Peyer's patch (tissue), 4 donors: ENCODE measurements around the gene KCNAB3. TPM values are rescaled to one million over a fixed set of nuclear protein-coding genes. Genes with fewer than 3 reads are reported as not detected.

Experiments used
- DNase-seq, 3 donors: peaks; one replicate each; pipeline ENCODE4 v3.0.0-alpha.2; 2017 to 2019
- H3K27ac ChIP-seq, 4 donors: fragments of 200-600 bp; sonication (generic); one replicate each; pipeline ENCODE4 v1.5.1; 2016 to 2019
- H3K27me3 ChIP-seq, 2 donors: fragments of 200-600 bp; sonication (generic); one replicate each; pipeline ENCODE4 v1.5.1; 2019
- H3K36me3 ChIP-seq, 3 donors: fragments of 200-600 bp; sonication (generic); one replicate each; pipeline ENCODE4 v1.5.1; 2016 to 2019
- H3K4me1 ChIP-seq, 4 donors: fragments of 200-600 bp; sonication (generic); one replicate each; pipeline ENCODE4 v1.5.1; 2016 to 2019
- H3K4me3 ChIP-seq, 4 donors: fragments of 200-600 bp; sonication (generic); 1 replicate in 3 of 4; 2 replicates in 1 of 4; pipeline ENCODE4 v1.5.1; 2016 to 2019; ENCODE audit warnings: mild to moderate bottlenecking in 1 of 4
- H3K9me3 ChIP-seq, 4 donors: fragments of 200-600 bp; sonication (generic); one replicate each; pipeline ENCODE4 v1.5.1; 2016 to 2019; ENCODE audit warnings: mild to moderate bottlenecking in 1 of 4
- CTCF ChIP-seq, 6 experiments: fragments of 450-650 bp in 4 of 6; fragments of 200-600 bp in 2 of 6; sonication (generic) in 1 of 6; IDR thresholded peaks; one replicate each; pipeline ENCODE4 v1.5.1; 2017 to 2019; ENCODE audit warnings: antibody characterized with exemption in 6 of 6, mild to moderate bottlenecking in 3 of 6, moderate library complexity in 1 of 6
- POLR2A ChIP-seq, 2 donors: fragments of 450-650 bp; IDR thresholded peaks; one replicate each; pipeline ENCODE4 v1.5.1; 2017; ENCODE audit warnings: antibody characterized with exemption in 2 of 2, mild to moderate bottlenecking in 2 of 2, moderate library complexity in 2 of 2
- total RNA-seq, 4 donors: library from RNA; depleted of rRNA; stranded (reverse); fragments of >200 nt; gene quantifications; one replicate each; pipeline ENCODE4 v1.1.0, GENCODE V29; 2016

The KCNAB3 gene
- total RNA-seq, 4 donors from 2014 or later = 0.95 to 5.0 (median 2.7) TPM

GRCh38 chr17:7935859-7936258 lies 6.2 kb upstream of the KCNAB3 start:
- Histone ChIP-seq H3K4me1 (peaks cover 0 to 17% (median 7%) of the 10 kb centered on the region in 4 donors), H3K27ac (no peak overlapping the region), H3K9me3 (no peaks in the 10 kb centered on the region), H3K27me3 (no peaks in the 10 kb centered on the region), H3K36me3 (peaks cover 0 to 44% (median 0%) of the 10 kb centered on the region in 3 donors), H3K4me3 (no peak overlapping the region)
- TF ChIP-seq POLR2A (IDR thresholded peaks at IDR 0.05) = no peak
- TF ChIP-seq CTCF (IDR thresholded peaks at IDR 0.05) = no peak
- no peak for DNase-seq

DNA sequence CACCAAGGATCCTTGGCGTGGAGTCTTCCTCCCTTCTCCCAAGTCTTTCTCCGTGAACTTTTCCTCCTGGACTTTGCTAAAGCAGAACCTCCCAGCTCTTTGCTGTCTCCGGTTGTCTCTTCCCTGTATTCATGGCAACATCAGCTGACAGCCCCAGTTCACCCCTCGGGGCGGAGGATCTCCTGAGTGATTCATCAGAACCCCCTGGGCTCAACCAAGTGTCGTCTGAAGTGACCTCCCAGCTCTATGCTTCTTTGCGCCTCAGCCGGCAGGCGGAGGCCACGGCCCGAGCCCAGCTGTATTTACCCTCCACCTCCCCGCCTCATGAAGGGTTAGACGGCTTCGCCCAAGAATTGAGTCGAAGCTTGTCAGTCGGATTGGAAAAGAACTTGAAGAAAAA lies 3.3 kb upstream of the KCNAB3 start:
- DNase-seq = peak in 2 of 3 donors; percentile 53 to 59
- H3K36me3 ChIP-seq = peaks cover 0 to 18% (median 0%) of the 10 kb centered on the region in 3 donors
- H3K4me3 ChIP-seq = peak overlapping the region; percentile 70 to 96 (median 84)
- H3K4me1 ChIP-seq = peaks cover 0 to 21% (median 12%) of the 10 kb centered on the region in 4 donors
- H3K27me3 ChIP-seq = no peaks in the 10 kb centered on the region
- peak in 1 of 6 experiments; percentile 14 for TF ChIP-seq CTCF (IDR thresholded peaks at IDR 0.05)
- TF ChIP-seq POLR2A (IDR thresholded peaks at IDR 0.05) = no peak
- H3K9me3 ChIP-seq = no peaks in the 10 kb centered on the region
- peak overlapping the region in 2 of 4 donors; percentile 74 to 81 for H3K27ac ChIP-seq

GRCh38 chr17:7932483-7932891 lies 2.8 kb upstream of the KCNAB3 start:
- Histone ChIP-seq H3K4me1 (peaks cover 0 to 21% (median 12%) of the 10 kb centered on the region in 4 donors), H3K27me3 (no peaks in the 10 kb centered on the region), H3K27ac (peak overlapping the region; percentile 74 to 88 (median 84))

DNA sequence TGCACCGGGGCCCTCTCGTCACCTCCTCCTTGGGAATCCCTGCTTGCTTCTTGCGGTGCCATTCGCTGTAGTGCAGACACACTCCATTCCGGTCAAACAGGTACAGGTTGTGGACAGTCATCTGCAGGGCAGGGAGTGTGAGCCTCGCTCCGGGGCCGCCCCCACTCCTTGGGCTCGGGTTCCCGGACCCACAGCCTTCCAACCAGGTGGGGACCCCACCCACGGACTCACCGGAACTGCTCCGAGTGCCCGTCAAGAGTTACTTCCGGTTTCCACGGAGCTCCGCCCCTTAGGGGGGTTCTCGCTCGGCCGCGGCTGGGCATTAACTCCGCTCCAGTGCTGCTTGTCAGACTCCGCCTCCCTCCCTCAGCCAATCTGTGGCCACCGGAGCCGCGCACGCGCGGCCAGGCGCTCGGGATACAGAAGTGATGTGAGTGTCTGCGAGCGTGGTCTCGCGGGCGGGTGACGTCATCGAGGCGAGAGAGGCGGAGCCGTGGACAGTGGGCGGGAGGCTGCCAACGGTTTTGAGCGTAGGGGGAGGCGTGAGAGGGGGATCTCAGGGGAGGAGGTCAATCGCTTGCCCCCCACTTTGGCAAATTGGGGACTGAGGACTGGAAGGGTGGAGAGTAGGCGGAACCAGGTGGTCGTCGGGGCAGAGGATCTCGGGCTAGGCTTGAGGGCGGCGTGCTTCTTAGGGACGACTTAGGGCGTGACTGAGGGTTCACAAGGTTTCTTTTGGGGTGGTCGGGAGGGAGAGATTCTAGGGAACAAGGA lies 2.2 kb upstream of the KCNAB3 start, which contains the start of the genes CNTROB and TRAPPC1:
TSS of gene CNTROB (plus strand) at position 498 of the 774 bp plus-strand sequence. CDS start 874 bp downstream, outside the sequence.
TSS of gene TRAPPC1 (minus strand) at position 238 of the 774 bp plus-strand sequence. CDS start at position 121, 117 bp downstream.
- Histone ChIP-seq H3K27ac (peak within 1 kb of the TSS; percentile 74 to 88 (median 84)), H3K27me3 (no peaks in the 10 kb centered on the region), H3K36me3 (peaks cover 0 to 10% (median 0%) of the 10 kb centered on the region in 3 donors), H3K4me3 (peak within 1 kb of the TSS; percentile 70 to 96 (median 84)), H3K9me3 (no peaks in the 10 kb centered on the region), H3K4me1 (peaks cover 0 to 21% (median 12%) of the 10 kb centered on the region in 4 donors)
- DNase-seq = peak; percentile 99 to 100 (median 99)
- peak in 1 of 6 experiments; percentile 2 for TF ChIP-seq CTCF (IDR thresholded peaks at IDR 0.05)
- TF ChIP-seq POLR2A (IDR thresholded peaks at IDR 0.05) = peak; percentile 50 to 58

More at GRCh38 chr17:7932483-7932891, 2.8 kb upstream of the KCNAB3 start:
- Histone ChIP-seq H3K36me3 (peaks cover 0 to 15% (median 0%) of the 10 kb centered on the region in 3 donors), H3K4me3 (peak overlapping the region; percentile 70 to 96 (median 84)), H3K9me3 (no peaks in the 10 kb centered on the region)
- DNase-seq = peak in 2 of 3 donors; percentile 34 to 64
- TF ChIP-seq CTCF (IDR thresholded peaks at IDR 0.05) = no peak
- TF ChIP-seq POLR2A (IDR thresholded peaks at IDR 0.05) = no peak

DNA sequence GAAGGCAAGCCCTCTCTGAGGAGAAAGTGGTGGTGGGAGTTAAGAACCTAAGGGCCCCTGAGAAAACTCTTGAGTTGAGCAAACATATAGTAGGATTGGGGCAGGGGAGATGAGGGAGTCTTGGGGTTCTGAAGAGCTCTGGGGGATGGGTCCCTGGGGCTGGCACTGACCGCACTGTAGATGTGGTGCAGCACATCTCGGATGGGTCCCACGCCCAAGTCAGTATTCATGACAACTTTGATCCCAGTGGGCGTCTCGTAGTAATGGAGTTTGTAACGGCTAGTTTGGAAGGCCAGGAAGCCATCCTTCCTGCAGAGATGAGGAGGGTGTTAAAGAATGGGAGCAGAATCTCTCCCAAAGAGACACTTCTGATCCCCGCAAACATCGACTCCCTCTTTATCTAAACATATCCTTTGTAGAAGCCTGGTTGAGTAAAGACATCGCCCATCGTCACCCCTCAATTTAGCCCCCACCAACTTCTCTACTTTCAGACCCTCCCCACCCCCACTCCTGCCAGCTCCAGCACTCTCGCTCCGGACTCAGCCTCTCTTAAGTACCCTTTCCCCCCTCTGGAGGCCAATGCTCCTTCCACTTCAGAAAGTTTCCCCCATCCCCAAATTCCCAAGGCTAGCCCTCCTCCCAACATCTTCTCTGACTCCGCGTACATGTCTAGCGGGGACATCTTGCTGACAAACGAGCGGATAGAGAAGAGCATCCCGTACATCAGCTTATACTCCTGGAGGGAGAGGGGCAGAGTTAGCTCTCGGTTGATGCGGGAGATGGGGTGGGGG lies 1.4 kb upstream of the KCNAB3 start:
- peak overlapping the region; percentile 74 to 88 (median 84) for H3K27ac ChIP-seq
- TF ChIP-seq POLR2A (IDR thresholded peaks at IDR 0.05) (no peak), CTCF (IDR thresholded peaks at IDR 0.05) (no peak)
- H3K9me3 ChIP-seq = no peaks in the 10 kb centered on the region
- DNase-seq = peak in 1 of 3 donors; percentile 44
- peaks cover 0 to under 1% (median 0%) of the 10 kb centered on the region in 3 donors for H3K36me3 ChIP-seq
- H3K27me3 ChIP-seq = no peaks in the 10 kb centered on the region
- peaks cover 0 to 21% (median 12%) of the 10 kb centered on the region in 4 donors for H3K4me1 ChIP-seq
- peak overlapping the region; percentile 70 to 96 (median 84) for H3K4me3 ChIP-seq
